H1 (cell line): Measurements from ENCODE around the gene SLC38A10. TPM values are rescaled to one million over a fixed set of nuclear protein-coding genes. Genes with fewer than 3 reads are reported as not detected.

Experiments used
- CTCF ChIA-PET: fragments of 300-600 bp; sonication (Branson Sonifier 250); formaldehyde crosslinking; loops from one replicate; lab custom pipeline; 2021; ENCODE audit not compliant: partially characterized antibody; lab: Charles Lee
- POLR2A ChIA-PET: fragments of 300-600 bp; sonication (Branson Sonifier 250); formaldehyde crosslinking; loops from one replicate; lab custom pipeline; 2021; ENCODE audit warnings: inconsistent platforms; ENCODE audit not compliant: partially characterized antibody; lab: Charles Lee
- DNase-seq, 2 experiments: peaks; one replicate each; pipeline versions ENCODE4 v3.0.0 to v3.0.0-alpha.2; 2010 to 2022; ENCODE audit warnings: low spot score in 2 of 2, low read depth in 1 of 2, mixed read lengths in 1 of 2
- FAIRE-seq: peaks from 2 replicates; lab custom pipeline; 2011; peaks lifted over from hg19 to GRCh38; lab: Jason Lieb, UNC
- H2AFZ ChIP-seq: 2 replicates; pipeline ENCODE4 v1.8.1; 2012; ENCODE audit warnings: low read length, inconsistent platforms
- H2AK5ac ChIP-seq: 2 replicates; pipeline ENCODE4 v1.6.1; 2013; ENCODE audit warnings: low read depth, low read length
- H2BK120ac ChIP-seq: replicated peaks from 2 replicates; pipeline ENCODE3; 2013; ENCODE audit warnings: low read depth, low read length, inconsistent platforms
- H2BK12ac ChIP-seq: 2 replicates; pipeline ENCODE4 v1.6.1; 2013; ENCODE audit warnings: low read depth, low read length
- H2BK15ac ChIP-seq: 2 replicates; pipeline ENCODE4 v1.6.1; 2013; ENCODE audit warnings: low read length
- H2BK20ac ChIP-seq: 2 replicates; pipeline ENCODE4 v1.6.1; 2013; ENCODE audit warnings: low read length
- H2BK5ac ChIP-seq: 2 replicates; pipeline ENCODE4 v1.6.1; 2013; ENCODE audit warnings: low read depth, low read length
- H3K14ac ChIP-seq: 2 replicates; pipeline ENCODE4 v1.6.1; 2013; ENCODE audit warnings: inconsistent platforms; ENCODE audit not compliant: insufficient read length
- H3K18ac ChIP-seq: 2 replicates; pipeline ENCODE4 v1.6.1; 2013; ENCODE audit warnings: low read length; ENCODE audit errors: extremely low read depth
- H3K23ac ChIP-seq: 2 replicates; pipeline ENCODE4 v1.6.1; 2013; ENCODE audit warnings: inconsistent platforms; ENCODE audit not compliant: insufficient read length
- H3K23me2 ChIP-seq: 2 replicates; pipeline ENCODE4 v1.6.1; 2013; ENCODE audit warnings: low read depth, low read length
- H3K27ac ChIP-seq: 2 replicates; pipeline ENCODE4 v1.6.1; 2011; ENCODE audit warnings: low read depth, low read length, inconsistent platforms
- H3K27me3 ChIP-seq, 4 experiments: replicated peaks in 1 of 4; 1 replicate in 1 of 4; 2 replicates in 3 of 4; pipeline versions ENCODE4 v1.6.1 to v1.8.1; 2011 to 2013; ENCODE audit warnings: low read length in 3 of 4, mild to moderate bottlenecking in 3 of 4, inconsistent platforms in 2 of 4, mixed read lengths in 2 of 4, moderate library complexity in 1 of 4; ENCODE audit not compliant: control insufficient read depth in 3 of 4, insufficient read depth in 3 of 4; ENCODE audit errors: extremely low read depth in 1 of 4
- H3K36me3 ChIP-seq, 4 experiments: 2 replicates each; pipeline versions ENCODE4 v1.6.1 to v1.8.1; 2011 to 2013; ENCODE audit warnings: mild to moderate bottlenecking in 4 of 4, low read length in 3 of 4, moderate library complexity in 2 of 4, control low read depth in 1 of 4, inconsistent platforms in 1 of 4; ENCODE audit not compliant: insufficient read depth in 4 of 4, control insufficient read depth in 2 of 4
- H3K4ac ChIP-seq: replicated peaks from 2 replicates; pipeline ENCODE3; 2013; ENCODE audit warnings: low read length, low read depth, mixed read lengths, inconsistent platforms; ENCODE audit not compliant: insufficient read length
- H3K4me1 ChIP-seq, 4 experiments: replicated peaks in 1 of 4; 1 replicate in 1 of 4; 2 replicates in 3 of 4; pipeline versions ENCODE4 v1.6.1 to v1.8.1; 2011 to 2013; ENCODE audit warnings: low read length in 3 of 4, inconsistent platforms in 2 of 4, mixed read lengths in 1 of 4; ENCODE audit not compliant: insufficient read depth in 4 of 4, control insufficient read depth in 3 of 4
- H3K4me2 ChIP-seq, 2 experiments: 2 replicates each; pipeline versions ENCODE4 v1.6.1 to v1.8.1; 2011 to 2013; ENCODE audit warnings: low read depth in 2 of 2, low read length in 2 of 2, control low read depth in 1 of 2, inconsistent platforms in 1 of 2, mild to moderate bottlenecking in 1 of 2; ENCODE audit not compliant: insufficient read depth in 1 of 2
- H3K4me3 ChIP-seq, 4 experiments: fragments of 200-600, 300-600 bp in 1 of 4; sonication (generic), shearing (Covaris generic), sonication (Bioruptor Twin) in 1 of 4; 2 replicates each; pipeline versions ENCODE4 v1.5.1 to v1.8.1; 2011 to 2016; ENCODE audit warnings: low read length in 4 of 4, low read depth in 3 of 4, control low read depth in 2 of 4, inconsistent platforms in 2 of 4, mild to moderate bottlenecking in 2 of 4, mixed read lengths in 1 of 4, moderate library complexity in 1 of 4; ENCODE audit not compliant: insufficient read depth in 2 of 4; ENCODE audit errors: extremely low read depth in 1 of 4
- H3K56ac ChIP-seq: replicated peaks from 2 replicates; pipeline ENCODE3; 2013; ENCODE audit warnings: low read depth, mild to moderate bottlenecking, mixed read lengths, low read length, inconsistent platforms; ENCODE audit not compliant: insufficient read length
- H3K79me1 ChIP-seq: 2 replicates; pipeline ENCODE4 v1.6.1; 2013; ENCODE audit warnings: low read depth, low read length, control low read depth
- H3K79me2 ChIP-seq, 2 experiments: 2 replicates each; pipeline versions ENCODE4 v1.6.1 to v1.8.1; 2012 to 2013; ENCODE audit warnings: low read length in 2 of 2, mild to moderate bottlenecking in 2 of 2, inconsistent platforms in 1 of 2; ENCODE audit not compliant: insufficient read depth in 2 of 2, control insufficient read depth in 1 of 2
- H3K9ac ChIP-seq, 4 experiments: replicated peaks in 1 of 4; 1 replicate in 1 of 4; 2 replicates in 3 of 4; pipeline versions ENCODE4 v1.6.1 to v1.8.1; 2011 to 2013; ENCODE audit warnings: low read depth in 3 of 4, low read length in 3 of 4, control low read depth in 2 of 4, mild to moderate bottlenecking in 2 of 4, moderate library complexity in 2 of 4, inconsistent platforms in 1 of 4; ENCODE audit errors: extremely low read depth in 1 of 4
- H3K9me3 ChIP-seq, 2 experiments: 2 replicates each; pipeline versions ENCODE4 v1.6.1 to v1.8.1; 2012 to 2013; ENCODE audit warnings: mild to moderate bottlenecking in 2 of 2, moderate library complexity in 2 of 2, control low read depth in 1 of 2, inconsistent platforms in 1 of 2, low read depth in 1 of 2, low read length in 1 of 2, mixed read lengths in 1 of 2; ENCODE audit not compliant: insufficient read depth in 2 of 2
- H4K20me1 ChIP-seq, 2 experiments: replicated peaks in 1 of 2; 2 replicates each; pipeline versions ENCODE3 to v1.8.1; 2011 to 2013; ENCODE audit warnings: inconsistent platforms in 2 of 2, low read length in 2 of 2, mild to moderate bottlenecking in 1 of 2; ENCODE audit not compliant: insufficient read depth in 2 of 2, control insufficient read depth in 1 of 2
- H4K5ac ChIP-seq: 2 replicates; pipeline ENCODE4 v1.6.1; 2013; ENCODE audit warnings: low read length, low read depth, mixed read lengths, inconsistent platforms; ENCODE audit not compliant: insufficient read length
- H4K8ac ChIP-seq: 2 replicates; pipeline ENCODE4 v1.8.0; 2013; ENCODE audit warnings: mild to moderate bottlenecking, moderate library complexity, low read length, inconsistent platforms; ENCODE audit not compliant: insufficient read depth; ENCODE audit errors: extremely low read depth
- H4K91ac ChIP-seq: replicated peaks from 2 replicates; pipeline ENCODE3; 2013; ENCODE audit warnings: low read length, mixed read lengths, inconsistent platforms; ENCODE audit not compliant: insufficient read length
- HDAC6 ChIP-seq: IDR thresholded peaks from one replicate; pipeline ENCODE4 v1.7.1; 2012; ENCODE audit warnings: low read depth, mild to moderate bottlenecking, inconsistent platforms, low read length, moderate library complexity
- SRF ChIP-seq: IDR thresholded peaks from 2 replicates; pipeline ENCODE4 v1.6.1; 2011; ENCODE audit warnings: mild to moderate bottlenecking, low read depth, low read length, moderate library complexity
- SUZ12 ChIP-seq: fragments of 200-600 bp; sonication (generic); IDR thresholded peaks from 2 replicates; pipeline ENCODE4 v1.6.1; 2012; ENCODE audit warnings: mild to moderate bottlenecking, inconsistent platforms, low read length, moderate library complexity, mixed read lengths
- WGBS, 2 experiments: shearing (Covaris generic) in 1 of 2; methylation state at CpG; one replicate each; pipeline versions ENCODE4 v1.1.6 to v1.1.7; 2013 to 2015; ENCODE audit warnings: low lambda C conversion rate in 2 of 2, mixed read lengths in 2 of 2, inconsistent platforms in 1 of 2, low coverage in 1 of 2, missing lambda C conversion rate in 1 of 2; ENCODE audit not compliant: insufficient replicate concordance in 2 of 2, insufficient coverage in 1 of 2, insufficient read length in 1 of 2; ENCODE audit errors: extremely low coverage in 1 of 2, missing lambda C conversion rate in 1 of 2; 5-methylcytosine and 5-hydroxymethylcytosine counted together
- polyA plus RNA-seq, 7 experiments: library from polyadenylated mRNA; depleted of rRNA in 3 of 7; stranded (reverse) in 5 of 7; unstranded in 2 of 7; fragments of >200 nt in 5 of 7; fragments of 200-250 nt in 2 of 7; gene quantifications; 1 replicate in 5 of 7; 2 replicates in 1 of 7; 4 replicates in 1 of 7; pipeline versions ENCODE4 v1.2.1 to v1.2.3, GENCODE V29; 2011 to 2013; ENCODE audit warnings: missing spikeins in 2 of 7, mixed read lengths in 2 of 7
- total RNA-seq: library from RNA; stranded (reverse); fragmentation: NEBNext Ultra II Directional; extraction: Animal tissue kit (Norgen Biotek cat#: 25700); gene quantifications from 2 replicates; pipeline ENCODE4 v1.2.1, GENCODE V29; 2021

SLC38A10 gene
- total and polyA plus RNA-seq, 2 of the 8 experiments (the other 6 are each of a cell fraction or from before 2014, with no cell fraction given) = 26.4 to 41.0 TPM

- Histone ChIP-seq H3K4me3 (no peak overlapping the region), H3K18ac (no peak overlapping the region), H3K4ac (peak overlapping the region; percentile 3), H4K5ac (no peak overlapping the region), H3K27me3 (no peaks in the 10 kb centered on the region), H4K8ac (no peak overlapping the region), H2BK15ac (no peak overlapping the region), H3K23me2 (peaks cover 3% of the 10 kb centered on the region; the same call in 1 of the 2 replicates), H2BK5ac (no peak overlapping the region; the same call in 1 of the 2 replicates), H3K79me1 (peaks cover 5% of the 10 kb centered on the region; the same call in 1 of the 2 replicates), H3K4me1 (no peaks in the 10 kb centered on the region; a peak in 1 of 7 replicates), H3K56ac (peak overlapping the region; percentile 98), H3K14ac (no peak overlapping the region), H2BK20ac (no peak overlapping the region), H3K27ac (no peak overlapping the region), H2AFZ (no peak overlapping the region), H3K23ac (no peak overlapping the region), H4K20me1 (peaks cover 3 to 15% of the 10 kb centered on the region in 2 experiments), H3K9ac (no peak overlapping the region), H3K9me3 (no peaks in the 10 kb centered on the region), H2AK5ac (no peak overlapping the region), H4K91ac (no peak overlapping the region), H3K36me3 (peaks cover 0 to 3% (median 0%) of the 10 kb centered on the region in 4 experiments; a peak in 3 of 8 replicates), H2BK12ac (no peak overlapping the region), H3K79me2 (no peaks in the 10 kb centered on the region; a peak in 2 of 4 replicates), H3K4me2 (no peak overlapping the region), H2BK120ac (no peak overlapping the region)
- ChIA-PET CTCF (interaction anchor here (1.5 kb wide), 2 partner anchors 13 to 176 kb away, joined by 3 to 4 read pairs; no protein-coding TSS in a partner anchor), POLR2A (interaction anchor here (1.2 kb wide), 1 partner anchor 81 kb away, joined by 3 read pairs; no protein-coding TSS in a partner anchor)
- WGBS, 2 experiments = 95% methylated on average over 21 of the region's 21 CpGs; no CpG with 5 or more reads in 1 of the 2 experiments
- no peak for FAIRE-seq
- no peak for DNase-seq
- TF ChIP-seq HDAC6 (no peak), SRF (no peak), SUZ12 (no peak)
These were observed 87.2 kb downstream of the SLC38A10 start for GRCh38 chr17:81207610-81208581.
